A673 (cell line): ENCODE data around the gene ACACA. TPM values are rescaled to one million over a fixed set of nuclear protein-coding genes. Genes with fewer than 3 reads are reported as not detected.

Experiments
- BruUV-seq: library from RNA; stranded (reverse); fragments of 400-500 nt; replicated peaks from 2 replicates; lab custom pipeline; 2021; lab: Mats Ljungman, UMichigan
- CTCF ChIA-PET: fragments of 300-600 bp; sonication (Branson Sonifier 250); formaldehyde crosslinking; loops from one replicate; lab custom pipeline; 2022; ENCODE audit warnings: antibody characterized with exemption; lab: Charles Lee
- POLR2A ChIA-PET: fragments of 300-600 bp; sonication (Branson Sonifier 250); formaldehyde crosslinking; loops from one replicate; lab custom pipeline; 2022; ENCODE audit warnings: antibody characterized with exemption; ENCODE audit not compliant: low non-redundant PET; lab: Charles Lee
- DNase-seq: peaks from one replicate; pipeline ENCODE4 v3.0.0-alpha.2; 2015; ENCODE audit warnings: low spot score
- H3K27ac ChIP-seq: fragments of 200-600 bp; sonication (generic); 2 replicates; pipeline ENCODE4 v1.5.1; 2016; ENCODE audit warnings: mixed run types, low read depth, mild to moderate bottlenecking, mixed read lengths, antibody characterized with exemption, low read length; ENCODE audit not compliant: poor library complexity, severe bottlenecking
- H3K27me3 ChIP-seq: fragments of 200-600 bp; sonication (generic); replicated peaks from 2 replicates; pipeline ENCODE4 v1.6.1; 2017; ENCODE audit warnings: mixed run types, low read depth, mild to moderate bottlenecking, mixed read lengths, antibody characterized with exemption, low read length; ENCODE audit not compliant: insufficient read depth, poor library complexity
- H3K36me3 ChIP-seq: fragments of 200-600 bp; sonication (generic); 2 replicates; pipeline ENCODE4 v1.6.1; 2016; ENCODE audit warnings: mixed run types, mild to moderate bottlenecking, mixed read lengths, antibody characterized with exemption, low read length; ENCODE audit not compliant: insufficient read depth, poor library complexity, severe bottlenecking
- H3K4me1 ChIP-seq: fragments of 200-600 bp; sonication (generic); 2 replicates; pipeline ENCODE4 v1.6.1; 2017; ENCODE audit warnings: mixed run types, mild to moderate bottlenecking, mixed read lengths, antibody characterized with exemption, low read length; ENCODE audit not compliant: insufficient read depth, poor library complexity, severe bottlenecking
- H3K4me3 ChIP-seq: fragments of 200-600 bp; sonication (generic); 2 replicates; pipeline ENCODE4 v1.5.1; 2016; ENCODE audit warnings: low read depth, mixed run types, mild to moderate bottlenecking, mixed read lengths, low read length; ENCODE audit not compliant: poor library complexity, severe bottlenecking
- H3K9me3 ChIP-seq: fragments of 200-600 bp; sonication (generic); 2 replicates; pipeline ENCODE4 v1.6.1; 2016; ENCODE audit warnings: mixed run types, low read depth, mild to moderate bottlenecking, mixed read lengths, antibody characterized with exemption, low read length; ENCODE audit not compliant: poor library complexity, severe bottlenecking
- CTCF ChIP-seq: fragments of 300-800, 200-600 bp; sonication (generic); conservative IDR thresholded peaks from 2 replicates; pipeline ENCODE4 v1.5.1; 2017; ENCODE audit warnings: low read depth, mild to moderate bottlenecking, antibody characterized with exemption, low read length, moderate library complexity, mixed read lengths
- EZH2 ChIP-seq: fragments of 200-600 bp; sonication (generic); IDR thresholded peaks from 2 replicates; pipeline ENCODE4 v1.6.1; 2017; ENCODE audit warnings: borderline replicate concordance, low read depth, mild to moderate bottlenecking, mixed read lengths, antibody characterized with exemption, low read length; ENCODE audit not compliant: poor library complexity, severe bottlenecking
- intact Hi-C: fragments of 100-400 bp; cut with micrococcal nuclease; formaldehyde crosslinking; loops from one replicate; pipeline ENCODE4 v1.10.0; 2022; ENCODE audit not compliant: unreplicated experiment
- total RNA-seq: library from RNA; stranded (reverse); gene quantifications from 2 replicates; pipeline ENCODE4 v1.2.3, GENCODE V29; 2021

ACACA gene
- total RNA-seq, 1 experiment from 2014 or later: 68.3 TPM

DNA sequence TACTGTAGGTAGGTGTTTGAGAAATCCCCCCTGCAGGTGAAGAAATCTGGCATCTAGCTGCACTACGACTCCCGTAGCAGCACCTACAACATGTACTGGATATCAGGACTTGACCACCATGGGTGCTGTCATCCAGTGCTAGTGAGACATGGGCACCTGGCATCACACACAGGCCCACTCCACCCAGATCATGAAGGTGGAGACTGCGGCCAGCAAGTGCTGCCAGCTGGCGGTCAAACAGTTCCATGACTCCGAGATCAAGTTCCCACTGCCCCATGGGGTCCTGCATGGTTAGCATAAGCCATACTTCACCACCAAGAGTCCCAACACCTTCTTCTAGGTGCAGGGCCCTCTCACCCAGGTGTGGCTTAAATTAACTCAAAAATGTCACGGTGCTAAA lies 243.8 kb downstream of the ACACA start:
- no peak for DNase-seq
- CTCF ChIA-PET: no interaction called here
- Histone ChIP-seq H3K4me3 (no peak overlapping the region), H3K9me3 (no peaks in the 10 kb centered on the region), H3K4me1 (no peaks in the 10 kb centered on the region), H3K27me3 (no peaks in the 10 kb centered on the region), H3K36me3 (no peaks in the 10 kb centered on the region), H3K27ac (no peak overlapping the region)
- TF ChIP-seq CTCF (no peak), EZH2 (no peak)
- intact Hi-C loops: no loop called here
- BruUV-seq: no TSS peak
- POLR2A ChIA-PET: no interaction called here

GRCh38 chr17:37160944-37161343 lies 245.7 kb downstream of the ACACA start:
- no TSS peak for BruUV-seq
- intact Hi-C loops: no loop called here
- CTCF ChIA-PET: no interaction called here
- H3K4me3 ChIP-seq: no peak overlapping the region
- TF ChIP-seq EZH2 (no peak), CTCF (no peak)
- no peak overlapping the region for H3K27ac ChIP-seq
- H3K9me3 ChIP-seq: no peaks in the 10 kb centered on the region
- no peaks in the 10 kb centered on the region for H3K36me3 ChIP-seq
- DNase-seq: no peak
- POLR2A ChIA-PET: no interaction called here
- no peaks in the 10 kb centered on the region for H3K4me1 ChIP-seq
- no peaks in the 10 kb centered on the region for H3K27me3 ChIP-seq

DNA sequence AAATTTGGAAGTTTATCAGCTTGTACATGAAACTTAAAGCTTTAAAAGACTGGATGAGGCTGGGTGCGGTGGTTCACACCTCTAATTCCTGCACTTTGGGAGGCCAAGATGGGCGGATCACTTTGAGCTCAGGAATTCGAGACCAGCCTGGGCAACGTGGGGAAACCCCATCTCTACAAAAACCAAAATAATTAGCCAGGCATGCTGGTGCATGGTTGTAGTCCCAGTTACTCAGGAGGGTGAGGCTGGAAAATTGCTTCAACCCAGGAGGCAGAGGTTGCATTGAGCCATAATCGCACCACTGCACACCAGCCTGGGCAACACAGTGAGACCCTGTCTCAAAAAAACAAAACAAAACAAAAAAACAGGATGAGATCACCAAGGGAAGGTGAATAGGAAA lies 248.3 kb downstream of the ACACA start:
- DNase-seq: no peak
- Histone ChIP-seq H3K4me1 (no peaks in the 10 kb centered on the region), H3K4me3 (no peak overlapping the region), H3K9me3 (no peaks in the 10 kb centered on the region), H3K27me3 (no peaks in the 10 kb centered on the region), H3K27ac (no peak overlapping the region), H3K36me3 (no peaks in the 10 kb centered on the region)
- intact Hi-C loops: no loop called here
- CTCF ChIA-PET: no interaction called here
- no peak for TF ChIP-seq CTCF
- TF ChIP-seq EZH2: no peak
- no TSS peak for BruUV-seq
- POLR2A ChIA-PET: no interaction called here
